ENCODE results near the gene LRRC75A.
"Not testable (repeated sequence)": the region's sequence is repeated elsewhere in the genome, so short reads cannot be mapped to it uniquely, and the experiment has no call there.

DNA sequence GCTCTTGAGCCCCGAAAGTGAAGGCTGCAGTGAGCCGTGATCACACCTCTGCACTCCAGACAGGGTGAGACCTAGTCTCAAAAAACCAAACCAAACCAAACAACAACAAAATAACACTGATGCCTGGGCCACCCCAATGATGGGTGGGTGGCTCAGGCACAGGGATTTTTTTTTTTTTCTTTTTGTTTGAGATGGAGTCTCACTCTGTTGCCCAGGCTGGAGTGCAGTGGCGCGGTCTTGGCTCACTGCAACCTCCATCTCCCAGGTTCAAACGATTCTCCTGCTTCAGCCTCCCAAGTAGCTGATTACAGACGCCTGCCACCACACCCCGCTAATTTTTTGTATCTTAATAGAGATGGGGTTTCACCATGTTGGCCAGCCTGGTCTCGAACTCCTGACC is 39.7 kb downstream of the LRRC75A start:
- TF ChIP-seq, protein P1, sequence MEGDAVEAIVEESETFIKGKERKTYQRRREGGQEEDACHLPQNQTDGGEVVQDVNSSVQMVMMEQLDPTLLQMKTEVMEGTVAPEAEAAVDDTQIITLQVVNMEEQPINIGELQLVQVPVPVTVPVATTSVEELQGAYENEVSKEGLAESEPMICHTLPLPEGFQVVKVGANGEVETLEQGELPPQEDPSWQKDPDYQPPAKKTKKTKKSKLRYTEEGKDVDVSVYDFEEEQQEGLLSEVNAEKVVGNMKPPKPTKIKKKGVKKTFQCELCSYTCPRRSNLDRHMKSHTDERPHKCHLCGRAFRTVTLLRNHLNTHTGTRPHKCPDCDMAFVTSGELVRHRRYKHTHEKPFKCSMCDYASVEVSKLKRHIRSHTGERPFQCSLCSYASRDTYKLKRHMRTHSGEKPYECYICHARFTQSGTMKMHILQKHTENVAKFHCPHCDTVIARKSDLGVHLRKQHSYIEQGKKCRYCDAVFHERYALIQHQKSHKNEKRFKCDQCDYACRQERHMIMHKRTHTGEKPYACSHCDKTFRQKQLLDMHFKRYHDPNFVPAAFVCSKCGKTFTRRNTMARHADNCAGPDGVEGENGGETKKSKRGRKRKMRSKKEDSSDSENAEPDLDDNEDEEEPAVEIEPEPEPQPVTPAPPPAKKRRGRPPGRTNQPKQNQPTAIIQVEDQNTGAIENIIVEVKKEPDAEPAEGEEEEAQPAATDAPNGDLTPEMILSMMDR (IDR thresholded peaks at IDR 0.05), result not testable (repeated sequence)
- not testable (repeated sequence) for TF ChIP-seq POLR2A (IDR thresholded peaks at IDR 0.05)

All from thyroid gland (tissue), 4 donors.